Fibroblast of mammary gland (primary cell): ENCODE results near the gene CYB5B.

Experiments
- DNase-seq: peaks from one replicate; pipeline ENCODE4 v3.0.0-alpha.2; 2010; ENCODE audit warnings: low read depth
- H3K4me3 ChIP-seq: 2 replicates; pipeline ENCODE4 v1.5.1; 2011; ENCODE audit warnings: low read depth, mild to moderate bottlenecking, low read length, moderate library complexity; ENCODE audit not compliant: control insufficient read depth
- CTCF ChIP-seq: conservative IDR thresholded peaks from 2 replicates; pipeline ENCODE4 v1.5.1; 2011; ENCODE audit warnings: low read depth, low read length, inconsistent platforms; ENCODE audit not compliant: control insufficient read depth, insufficient read depth

The CYB5B gene, protein sequence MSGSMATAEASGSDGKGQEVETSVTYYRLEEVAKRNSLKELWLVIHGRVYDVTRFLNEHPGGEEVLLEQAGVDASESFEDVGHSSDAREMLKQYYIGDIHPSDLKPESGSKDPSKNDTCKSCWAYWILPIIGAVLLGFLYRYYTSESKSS

DNA sequence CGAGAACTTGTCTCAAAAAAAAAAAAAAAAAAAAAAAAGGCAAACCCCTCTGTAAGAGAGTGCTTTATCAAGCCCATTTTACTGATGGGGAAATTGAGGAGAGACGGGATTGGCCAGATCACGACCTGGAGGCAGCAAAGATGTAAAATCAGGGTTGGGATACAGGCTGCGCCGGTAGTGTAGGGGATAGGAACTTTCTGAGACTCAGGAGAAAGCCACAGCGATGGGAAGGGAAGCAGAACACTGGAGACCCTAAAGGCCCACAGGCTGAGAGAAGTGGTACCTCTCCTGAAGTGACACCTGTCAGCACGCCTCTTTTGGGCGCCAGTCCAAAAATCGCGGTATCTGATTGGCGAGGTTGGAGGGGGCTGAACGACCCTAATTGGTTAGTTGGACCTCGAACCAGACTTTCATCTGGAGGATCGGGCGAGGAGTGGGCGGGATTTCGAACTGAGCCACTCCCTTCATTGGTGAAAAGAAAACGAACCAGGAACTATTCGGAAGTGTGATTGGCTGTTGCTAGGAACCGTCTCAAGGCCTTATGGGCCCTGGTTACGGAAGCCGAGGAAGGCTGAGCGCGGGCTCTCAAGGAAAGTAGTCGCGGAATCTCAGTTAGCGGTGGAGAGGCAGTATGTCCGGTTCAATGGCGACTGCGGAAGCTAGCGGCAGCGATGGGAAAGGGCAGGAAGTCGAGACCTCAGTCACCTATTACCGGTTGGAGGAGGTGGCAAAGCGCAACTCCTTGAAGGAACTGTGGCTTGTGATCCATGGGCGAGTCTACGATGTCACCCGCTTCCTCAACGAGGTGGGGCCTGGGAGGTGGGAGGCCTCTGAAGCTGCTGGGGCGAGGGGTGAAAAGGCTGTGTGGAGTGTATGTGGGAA lies at the start of gene CYB5B:
Gene CYB5B (plus strand): TSS at position 567 of the 882 bp plus-strand sequence. CDS start 65 bp downstream, at position 632.
- no peak for TF ChIP-seq CTCF
- H3K4me3 ChIP-seq, result peak within 1 kb of the TSS; percentile 100
- peak; percentile 99 for DNase-seq

GRCh38 chr16:69376393-69377059 lies 47.9 kb upstream of the CYB5B start:
- no peak overlapping the region for H3K4me3 ChIP-seq
- TF ChIP-seq CTCF, result no peak
- no peak for DNase-seq

DNA sequence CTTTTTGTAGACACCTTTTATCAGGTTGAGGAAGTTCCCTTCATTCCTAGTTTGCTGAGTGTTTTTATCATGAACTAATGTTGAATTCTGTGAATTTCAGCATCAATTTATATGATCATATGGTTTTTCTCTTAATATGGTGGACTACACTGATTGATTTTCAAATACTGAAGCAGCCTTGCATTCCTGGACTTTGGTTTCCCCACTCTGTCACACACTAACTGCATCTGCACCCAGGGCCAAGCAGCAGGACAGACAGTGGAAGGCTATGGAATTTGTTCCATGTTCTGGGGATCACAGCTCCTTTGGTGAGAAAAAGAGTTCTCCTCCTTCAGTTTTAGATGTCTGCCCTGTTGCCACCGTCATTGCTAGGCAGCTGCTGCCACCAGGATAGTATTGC lies 46.4 kb upstream of the CYB5B start:
- no peak for TF ChIP-seq CTCF
- no peak overlapping the region for H3K4me3 ChIP-seq
- DNase-seq, result no peak

- TF ChIP-seq CTCF, result no peak
- H3K4me3 ChIP-seq, result no peak overlapping the region
- no peak for DNase-seq
Measured at GRCh38 chr16:69378760-69379159, 45.7 kb upstream of the CYB5B start.

- no peak for TF ChIP-seq CTCF
- no peak overlapping the region for H3K4me3 ChIP-seq
- no peak for DNase-seq
Measured at GRCh38 chr16:69381231-69381630, 43.2 kb upstream of the CYB5B start.

GRCh38 chr16:69382421-69382820 lies 42.0 kb upstream of the CYB5B start:
- no peak overlapping the region for H3K4me3 ChIP-seq
- no peak for DNase-seq
- TF ChIP-seq CTCF, result no peak
